K562 (cell line): ENCODE data around the gene APLF. TPM values are rescaled to one million over a fixed set of nuclear protein-coding genes. Genes with fewer than 3 reads are reported as not detected.

Experiments
- ATF1 ChIP-seq, 2 experiments: fragments of 450-650 bp in 1 of 2; IDR thresholded peaks; 2 replicates each; pipeline ENCODE4 v1.6.1; 2016; ENCODE audit warnings: missing compliant biosample characterization in 1 of 2, missing genetic modification characterization in 1 of 2
- C11orf30 ChIP-seq: fragments of 450-650 bp; IDR thresholded peaks from 2 replicates; pipeline ENCODE4 v1.6.1; 2016; ENCODE audit warnings: low read depth, mild to moderate bottlenecking
- CREBBP ChIP-seq: IDR thresholded peaks from one replicate; pipeline ENCODE4 v1.6.1; 2012; ENCODE audit warnings: low read depth, mild to moderate bottlenecking, control low read depth, inconsistent platforms, low read length
- CTBP1 ChIP-seq: fragments of 450-650 bp; IDR thresholded peaks from 2 replicates; pipeline ENCODE4 v1.6.1; 2016; ENCODE audit warnings: borderline replicate concordance
- DDX20 ChIP-seq: fragments of 450-650 bp; IDR thresholded peaks from 2 replicates; pipeline ENCODE4 v1.6.1; 2016; ENCODE audit warnings: missing genetic modification characterization, low read depth, mild to moderate bottlenecking, missing compliant biosample characterization, moderate library complexity
- ESRRA ChIP-seq: fragments of 450-650 bp; IDR thresholded peaks from 2 replicates; pipeline ENCODE4 v1.6.1; 2014; ENCODE audit warnings: low read depth, mild to moderate bottlenecking, moderate library complexity, borderline replicate concordance
- HMBOX1 ChIP-seq: sonication (generic); IDR thresholded peaks from 2 replicates; pipeline ENCODE4 v1.6.1; 2016
- JUN ChIP-seq, 2 experiments: sonication (generic) in 1 of 2; formaldehyde crosslinking in 1 of 2; IDR thresholded peaks; 2 replicates each; pipeline versions ENCODE4 v1.6.1 to v1.8.0; 2012 to 2022; ENCODE audit warnings: borderline replicate concordance in 2 of 2, mild to moderate bottlenecking in 2 of 2, improper control_type of control experiment in 1 of 2, low read depth in 1 of 2, low read length in 1 of 2, missing genetic modification reagents in 1 of 2
- MAFG ChIP-seq: fragments of 450-650 bp; conservative IDR thresholded peaks from 2 replicates; pipeline ENCODE4 v1.6.1; 2016; ENCODE audit warnings: missing genetic modification characterization, missing compliant biosample characterization
- NBN ChIP-seq: fragments of 450-650 bp; IDR thresholded peaks from 2 replicates; pipeline ENCODE4 v1.6.1; 2016; ENCODE audit warnings: low read depth, mild to moderate bottlenecking
- NONO ChIP-seq, 2 experiments: fragments of 200-400 bp in 1 of 2; fragments of 450-650 bp in 1 of 2; formaldehyde crosslinking in 1 of 2; IDR thresholded peaks; 2 replicates each; pipeline ENCODE4 v1.6.1; 2017; ENCODE audit warnings: low read depth in 2 of 2, mild to moderate bottlenecking in 2 of 2, moderate library complexity in 2 of 2, low read length in 1 of 2
- PKNOX1 ChIP-seq: fragments of 450-650 bp; IDR thresholded peaks from 2 replicates; pipeline ENCODE4 v1.6.1; 2016
- PURB ChIP-seq: sonication (generic); formaldehyde crosslinking; IDR thresholded peaks from 2 replicates; pipeline ENCODE4 v1.9.0; 2021; ENCODE audit warnings: low read depth, mild to moderate bottlenecking, missing genetic modification reagents
- PYGO2 ChIP-seq: fragments of 450-650 bp; IDR thresholded peaks from 2 replicates; pipeline ENCODE4 v1.6.1; 2016; ENCODE audit warnings: mild to moderate bottlenecking, missing genetic modification characterization, moderate library complexity, missing compliant biosample characterization
- RCOR1 ChIP-seq, 2 experiments: IDR thresholded peaks; 2 replicates each; pipeline ENCODE4 v1.6.1; 2012; ENCODE audit warnings: low read depth in 2 of 2, low read length in 2 of 2, borderline replicate concordance in 1 of 2, improper control_type of control experiment in 1 of 2
- SOX6 ChIP-seq: fragments of 450-650 bp; IDR thresholded peaks from 2 replicates; pipeline ENCODE4 v1.6.1; 2014; ENCODE audit warnings: mild to moderate bottlenecking
- SRSF1 ChIP-seq: fragments of 200-400 bp; formaldehyde crosslinking; IDR thresholded peaks from 2 replicates; pipeline ENCODE4 v1.6.1; 2017; ENCODE audit warnings: mild to moderate bottlenecking, low read depth, low read length, moderate library complexity
- SRSF9 ChIP-seq: fragments of 200-400 bp; formaldehyde crosslinking; IDR thresholded peaks from 2 replicates; pipeline ENCODE4 v1.6.1; 2017; ENCODE audit warnings: low read depth, low read length, borderline replicate concordance
- ZBTB7A ChIP-seq: IDR thresholded peaks from 2 replicates; pipeline ENCODE4 v1.6.1; 2011; ENCODE audit warnings: low read depth, mild to moderate bottlenecking, low read length, moderate library complexity, borderline replicate concordance; ENCODE audit not compliant: control insufficient read depth
- ZNF408 ChIP-seq: fragments of 250-450 bp; sonication (Bioruptor Pico); IDR thresholded peaks from 2 replicates; pipeline ENCODE4 v1.4.0; 2020; ENCODE audit warnings: low read depth, mild to moderate bottlenecking, moderate library complexity
- ZNF584 ChIP-seq: fragments of 200-800 bp; sonication (Bioruptor generic); IDR thresholded peaks from 2 replicates; pipeline ENCODE4 v1.6.1; 2016; ENCODE audit warnings: low read depth, mild to moderate bottlenecking, missing genetic modification characterization, missing compliant biosample characterization
- ZNF589 ChIP-seq: fragments of 200-800 bp; sonication (Bioruptor generic); IDR thresholded peaks from 2 replicates; pipeline ENCODE4 v1.6.1; 2016; ENCODE audit warnings: low read depth, missing genetic modification characterization, missing compliant biosample characterization
- polyA plus RNA-seq, 8 experiments: library from polyadenylated mRNA; depleted of rRNA in 4 of 8; stranded (reverse) in 5 of 8; unstranded in 3 of 8; fragments of >200 nt; fragmentation: Nextera tagmentation in 2 of 8; fragmentation: Illumina TruSeq in 1 of 8; extraction: Ambion mirVana in 2 of 8; extraction: Trizol in 1 of 8; gene quantifications; 2 replicates each; pipeline versions ENCODE4 v1.2.1 to v1.2.3, GENCODE V29; 2011 to 2014; ENCODE audit warnings: inconsistent platforms in 1 of 8, missing spikeins in 1 of 8
- total RNA-seq, 7 experiments: library from RNA; depleted of rRNA in 6 of 7; stranded (reverse); fragments of >200 nt in 6 of 7; fragmentation: Illumina TruSeq in 2 of 7; extraction: Trizol in 2 of 7; gene quantifications; 2 replicates each; pipeline versions ENCODE4 v1.2.1 to v1.2.3, GENCODE V29; 2011 to 2021; ENCODE audit warnings: low replicate concordance in 1 of 7
- TF ChIP-seq, protein P1 (sequence below), 2 experiments: fragments of 250-450 bp in 1 of 2; fragments of 450-650 bp in 1 of 2; sonication (Bioruptor Pico) in 1 of 2; IDR thresholded peaks; 2 replicates each; pipeline versions ENCODE4 v1.6.1 to v1.8.0; 2016 to 2021; ENCODE audit warnings: mild to moderate bottlenecking in 2 of 2, moderate library complexity in 2 of 2, missing compliant biosample characterization in 1 of 2, missing genetic modification characterization in 1 of 2

Gene APLF
- total and polyA plus RNA-seq, 9 of the 15 experiments (the other 6 are each of a cell fraction or from before 2014, with no cell fraction given): 0.07 to 1.1 (median 0.71) TPM

GRCh38 chr2:68423966-68424650 lies 43.3 kb upstream of the APLF start (continued):
- no peak for TF ChIP-seq ZNF408
- peak; percentile 82; the same call in 1 of the 2 replicates for TF ChIP-seq ZNF589 (CRISPR knock-in tag)
- TF ChIP-seq PKNOX1: no peak
- TF ChIP-seq ZBTB7A: no peak
- no peak for TF ChIP-seq SRSF9
- TF ChIP-seq CTBP1: peak; percentile 75; the same call in 1 of the 2 replicates
- no peak for TF ChIP-seq CREBBP
- peak; percentile 45; the same call in 1 of the 2 replicates for TF ChIP-seq JUN (IDR thresholded peaks at IDR 0.05; ENCODE audit: borderline replicate concordance, low read depth, low read length)
- no peak for TF ChIP-seq JUN (CRISPR knock-in tag; IDR thresholded peaks at IDR 0.05; ENCODE audit: borderline replicate concordance)
- peak; percentile 31; the same call in 1 of the 2 replicates for TF ChIP-seq NBN
- TF ChIP-seq PURB (CRISPR knock-in tag): no peak
- 0 out of 2 replicates have a peak, but pooled peaks have one; percentile 34 for TF ChIP-seq ZNF584 (CRISPR knock-in tag)
- no peak; the same call in 1 of the 2 replicates for TF ChIP-seq MAFG
- TF ChIP-seq, protein P1, sequence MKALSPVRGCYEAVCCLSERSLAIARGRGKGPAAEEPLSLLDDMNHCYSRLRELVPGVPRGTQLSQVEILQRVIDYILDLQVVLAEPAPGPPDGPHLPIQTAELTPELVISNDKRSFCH (CRISPR knock-in tag; IDR thresholded peaks at IDR 0.05): no peak
- TF ChIP-seq, protein P1 (tag; IDR thresholded peaks at IDR 0.05): no peak; the same call in 1 of the 2 replicates
- TF ChIP-seq NONO (IDR thresholded peaks at IDR 0.05; ENCODE audit: low read depth in 2 of 2, low read length in 1 of 2): no peak
- TF ChIP-seq RCOR1 (IDR thresholded peaks at IDR 0.05; ENCODE audit: borderline replicate concordance in 1 of 2, low read depth in 2 of 2, low read length in 2 of 2): peak; percentile 56 to 80; a peak in 3 of 4 replicates
- TF ChIP-seq ESRRA: peak; percentile 94
- no peak for TF ChIP-seq ATF1 (CRISPR knock-in tag; IDR thresholded peaks at IDR 0.05)
- no peak for TF ChIP-seq ATF1 (tag; IDR thresholded peaks at IDR 0.05)
- TF ChIP-seq DDX20: peak; percentile 70; the same call in 1 of the 2 replicates
- no peak for TF ChIP-seq SRSF1
- peak; percentile 88 for TF ChIP-seq SOX6
- TF ChIP-seq PYGO2: no peak
- peak; percentile 69; the same call in 1 of the 2 replicates for TF ChIP-seq C11orf30
- TF ChIP-seq HMBOX1: peak; percentile 98
